ENCODE results near the gene OGFOD2. TPM values are rescaled to one million over a fixed set of nuclear protein-coding genes. Genes with fewer than 3 reads are reported as not detected.

The OGFOD2 gene
- total RNA-seq, 6 experiments from 2014 or later = 16.2 to 18.3 (median 17.6) TPM

- no peaks in the 10 kb centered on the region for H3K9me3 Mint-ChIP-seq
- peaks cover 5% of the 10 kb centered on the region for H3K27me3 Mint-ChIP-seq (ENCODE audit: insufficient read depth)
- H3K36me3 Mint-ChIP-seq (ENCODE audit: low read depth) = no peaks in the 10 kb centered on the region
- no peak for DNase-seq
- H3K4me3 Mint-ChIP-seq = no peak overlapping the region
- no peak overlapping the region for H3K27ac Mint-ChIP-seq
- H3K4me1 Mint-ChIP-seq (ENCODE audit: low read depth) = peaks cover 31% of the 10 kb centered on the region
- no peak for TF ChIP-seq CTCF (IDR thresholded peaks at IDR 0.05)
Observed at GRCh38 chr12:122986258-122986871, 11.3 kb downstream of the OGFOD2 start.

GRCh38 chr12:122987086-122987951 is 12.3 kb downstream of the OGFOD2 start:
- no peak overlapping the region for H3K27ac Mint-ChIP-seq
- no peak overlapping the region for H3K4me3 Mint-ChIP-seq
- no peak for DNase-seq
- no peaks in the 10 kb centered on the region for H3K36me3 Mint-ChIP-seq (ENCODE audit: low read depth)
- H3K4me1 Mint-ChIP-seq (ENCODE audit: low read depth) = peaks cover 21% of the 10 kb centered on the region
- H3K9me3 Mint-ChIP-seq = no peaks in the 10 kb centered on the region
- H3K27me3 Mint-ChIP-seq (ENCODE audit: insufficient read depth) = peaks cover 5% of the 10 kb centered on the region
- no peak for TF ChIP-seq CTCF (IDR thresholded peaks at IDR 0.05)

GRCh38 chr12:122988036-122988435 is 13.0 kb downstream of the OGFOD2 start:
- no peaks in the 10 kb centered on the region for H3K36me3 Mint-ChIP-seq (ENCODE audit: low read depth)
- no peak for DNase-seq
- H3K9me3 Mint-ChIP-seq = no peaks in the 10 kb centered on the region
- no peak for TF ChIP-seq CTCF (IDR thresholded peaks at IDR 0.05)
- peaks cover 16% of the 10 kb centered on the region for H3K4me1 Mint-ChIP-seq (ENCODE audit: low read depth)
- no peak overlapping the region for H3K27ac Mint-ChIP-seq
- H3K4me3 Mint-ChIP-seq = no peak overlapping the region
- H3K27me3 Mint-ChIP-seq (ENCODE audit: insufficient read depth) = peaks cover 8% of the 10 kb centered on the region

GRCh38 chr12:122988612-122989212 is 13.7 kb downstream of the OGFOD2 start:
- H3K4me3 Mint-ChIP-seq = no peak overlapping the region
- H3K36me3 Mint-ChIP-seq (ENCODE audit: low read depth) = no peaks in the 10 kb centered on the region
- DNase-seq = no peak
- H3K9me3 Mint-ChIP-seq = no peaks in the 10 kb centered on the region
- H3K4me1 Mint-ChIP-seq (ENCODE audit: low read depth) = peaks cover 9% of the 10 kb centered on the region; the same call in 1 of the 2 replicates
- no peak for TF ChIP-seq CTCF (IDR thresholded peaks at IDR 0.05)
- peaks cover 8% of the 10 kb centered on the region for H3K27me3 Mint-ChIP-seq (ENCODE audit: insufficient read depth)
- H3K27ac Mint-ChIP-seq = no peak overlapping the region

GRCh38 chr12:122989225-122989839 is 14.3 kb downstream of the OGFOD2 start:
- peak; percentile 18; the same call in 1 of the 2 replicates for TF ChIP-seq CTCF (IDR thresholded peaks at IDR 0.05)
- no peak overlapping the region for H3K4me3 Mint-ChIP-seq
- peaks cover 5% of the 10 kb centered on the region; the same call in 1 of the 2 replicates for H3K4me1 Mint-ChIP-seq (ENCODE audit: low read depth)
- no peaks in the 10 kb centered on the region for H3K9me3 Mint-ChIP-seq
- no peaks in the 10 kb centered on the region for H3K36me3 Mint-ChIP-seq (ENCODE audit: low read depth)
- no peak for DNase-seq
- peaks cover 8% of the 10 kb centered on the region for H3K27me3 Mint-ChIP-seq (ENCODE audit: insufficient read depth)
- H3K27ac Mint-ChIP-seq = no peak overlapping the region

Data from HFFc6 (cell line).